Subcutaneous adipose tissue (tissue), 4 donors: ENCODE data around the gene ZNF217. TPM values are rescaled to one million over a fixed set of nuclear protein-coding genes. Genes with fewer than 3 reads are reported as not detected.

Source experiments
- total RNA-seq, 4 donors: library from RNA; depleted of rRNA; stranded (reverse); fragments of >200 nt; gene quantifications; one replicate each; pipeline ENCODE4 v1.1.0, GENCODE V29; 2016
- TF ChIP-seq, protein P1 (sequence below): fragments of 450-650 bp; IDR thresholded peaks from one replicate; pipeline ENCODE4 v1.5.1; 2016; ENCODE audit warnings: low read depth, mild to moderate bottlenecking, control low read depth, antibody characterized with exemption, moderate library complexity

ZNF217 gene
- total RNA-seq, 4 donors from 2014 or later = 29.6 to 62.3 (median 36.7) TPM

DNA sequence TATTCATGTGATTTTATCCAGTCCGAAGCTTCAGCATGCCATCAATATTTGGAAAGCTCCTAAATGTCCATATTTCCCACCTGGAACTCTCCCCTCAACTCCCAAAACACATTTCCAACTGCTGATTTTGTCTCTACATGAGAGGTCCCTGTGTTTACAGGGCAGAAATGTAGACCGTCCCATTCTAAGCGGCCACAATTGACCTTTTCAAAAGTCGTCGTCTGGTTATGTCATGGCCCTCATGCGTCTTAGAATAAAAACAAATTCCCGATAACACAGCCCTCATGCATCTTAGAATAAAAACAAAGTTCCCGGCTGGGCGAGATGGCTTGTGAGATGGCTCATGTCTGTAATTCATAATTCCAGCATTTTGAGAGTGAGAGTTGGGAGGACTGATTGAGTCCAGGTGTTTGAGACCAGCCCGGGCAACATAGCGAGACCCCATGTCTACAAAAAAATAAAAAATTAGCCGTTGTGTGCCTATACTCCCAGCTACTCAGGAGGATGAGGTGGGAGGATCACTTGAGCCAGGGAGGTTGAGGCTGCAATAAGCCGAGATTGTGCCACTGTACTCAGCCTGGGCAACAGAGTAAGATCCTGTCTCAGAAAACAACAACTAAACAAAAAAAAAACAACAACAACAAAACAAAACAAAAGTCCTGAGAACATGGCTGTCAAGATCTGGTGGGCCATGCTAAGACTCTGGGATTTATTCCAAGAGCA, 6.4 kb upstream of the ZNF217 start:
- TF ChIP-seq, protein P1, sequence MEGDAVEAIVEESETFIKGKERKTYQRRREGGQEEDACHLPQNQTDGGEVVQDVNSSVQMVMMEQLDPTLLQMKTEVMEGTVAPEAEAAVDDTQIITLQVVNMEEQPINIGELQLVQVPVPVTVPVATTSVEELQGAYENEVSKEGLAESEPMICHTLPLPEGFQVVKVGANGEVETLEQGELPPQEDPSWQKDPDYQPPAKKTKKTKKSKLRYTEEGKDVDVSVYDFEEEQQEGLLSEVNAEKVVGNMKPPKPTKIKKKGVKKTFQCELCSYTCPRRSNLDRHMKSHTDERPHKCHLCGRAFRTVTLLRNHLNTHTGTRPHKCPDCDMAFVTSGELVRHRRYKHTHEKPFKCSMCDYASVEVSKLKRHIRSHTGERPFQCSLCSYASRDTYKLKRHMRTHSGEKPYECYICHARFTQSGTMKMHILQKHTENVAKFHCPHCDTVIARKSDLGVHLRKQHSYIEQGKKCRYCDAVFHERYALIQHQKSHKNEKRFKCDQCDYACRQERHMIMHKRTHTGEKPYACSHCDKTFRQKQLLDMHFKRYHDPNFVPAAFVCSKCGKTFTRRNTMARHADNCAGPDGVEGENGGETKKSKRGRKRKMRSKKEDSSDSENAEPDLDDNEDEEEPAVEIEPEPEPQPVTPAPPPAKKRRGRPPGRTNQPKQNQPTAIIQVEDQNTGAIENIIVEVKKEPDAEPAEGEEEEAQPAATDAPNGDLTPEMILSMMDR = no peak

DNA sequence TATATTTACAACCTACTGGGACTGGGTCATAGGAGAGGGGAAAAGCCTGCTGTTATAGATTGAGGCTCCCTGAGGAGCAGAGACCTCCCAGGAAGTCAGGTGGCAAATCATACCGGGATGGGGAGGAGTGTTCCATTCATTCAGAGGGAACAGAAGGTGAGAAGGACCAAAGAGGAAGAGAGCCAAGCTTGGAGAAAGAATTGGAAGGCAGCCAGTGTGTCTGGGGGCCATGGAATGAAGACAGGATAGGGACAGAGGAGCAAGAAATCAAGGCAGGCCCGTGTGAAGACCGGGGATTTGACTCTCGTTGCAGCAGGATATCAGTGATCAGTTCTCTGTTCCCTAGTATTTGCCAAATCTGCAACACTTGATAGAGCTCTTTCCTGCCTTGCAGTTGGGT, 5.7 kb upstream of the ZNF217 start:
- TF ChIP-seq, protein P1 = no peak

DNA sequence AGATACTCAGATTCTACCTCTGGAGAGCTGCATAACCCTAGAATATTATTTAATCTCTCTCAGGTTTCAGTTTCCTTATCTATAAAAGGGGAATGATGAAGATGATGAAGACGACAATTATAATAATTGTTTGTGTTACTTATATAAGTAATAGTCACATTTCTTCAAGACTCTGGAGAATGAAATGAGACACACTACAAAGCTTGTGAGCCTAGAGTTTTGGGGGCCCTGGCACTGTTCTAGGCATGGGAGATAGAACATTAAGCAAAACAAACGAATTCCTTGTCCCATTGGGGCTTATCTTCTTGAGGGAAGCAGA, 5.4 kb upstream of the ZNF217 start:
- TF ChIP-seq, protein P1 = no peak

DNA sequence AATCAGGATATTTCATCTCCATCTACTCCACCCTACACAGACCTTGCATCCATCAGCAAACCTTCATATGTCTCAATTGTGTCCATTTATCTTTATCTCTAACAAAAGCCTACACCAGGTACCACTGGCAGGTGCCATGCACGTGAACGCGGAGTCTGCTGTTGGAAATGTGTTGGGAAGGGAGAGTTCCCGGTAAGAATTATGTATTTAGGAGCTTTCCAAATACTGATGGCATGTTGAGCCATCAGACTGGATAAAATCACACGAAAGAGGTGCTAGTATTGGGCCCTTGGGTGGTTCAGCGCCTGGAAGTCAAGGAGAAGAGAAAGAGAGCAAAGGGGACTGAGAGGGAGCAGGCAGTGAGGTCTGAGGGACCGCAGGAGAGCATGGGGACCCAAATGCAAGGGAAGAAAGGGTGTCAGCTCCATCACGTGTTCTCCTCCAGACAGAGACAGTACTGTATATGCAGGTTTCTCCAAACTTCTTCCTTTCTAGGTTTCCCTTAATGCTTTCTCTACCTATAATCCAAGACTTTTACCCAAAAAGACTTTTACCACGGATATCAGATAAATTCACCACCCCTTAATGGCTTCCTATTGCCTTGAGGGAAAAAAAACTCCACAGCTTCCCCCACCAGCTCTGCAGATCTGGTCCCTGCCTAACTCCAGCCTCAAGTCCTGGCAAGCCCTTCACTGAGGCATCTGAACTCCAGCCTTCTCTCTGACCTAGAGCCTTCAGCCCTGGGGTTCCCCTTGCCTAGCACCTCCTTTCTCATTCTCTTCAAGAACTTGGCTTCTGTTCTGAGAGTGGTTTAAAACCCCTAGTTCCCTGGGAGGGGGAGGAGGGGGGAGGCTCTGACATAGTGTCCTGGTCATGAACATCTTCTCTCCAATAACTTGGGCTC, 4.8 kb upstream of the ZNF217 start:
- TF ChIP-seq, protein P1 = no peak

DNA sequence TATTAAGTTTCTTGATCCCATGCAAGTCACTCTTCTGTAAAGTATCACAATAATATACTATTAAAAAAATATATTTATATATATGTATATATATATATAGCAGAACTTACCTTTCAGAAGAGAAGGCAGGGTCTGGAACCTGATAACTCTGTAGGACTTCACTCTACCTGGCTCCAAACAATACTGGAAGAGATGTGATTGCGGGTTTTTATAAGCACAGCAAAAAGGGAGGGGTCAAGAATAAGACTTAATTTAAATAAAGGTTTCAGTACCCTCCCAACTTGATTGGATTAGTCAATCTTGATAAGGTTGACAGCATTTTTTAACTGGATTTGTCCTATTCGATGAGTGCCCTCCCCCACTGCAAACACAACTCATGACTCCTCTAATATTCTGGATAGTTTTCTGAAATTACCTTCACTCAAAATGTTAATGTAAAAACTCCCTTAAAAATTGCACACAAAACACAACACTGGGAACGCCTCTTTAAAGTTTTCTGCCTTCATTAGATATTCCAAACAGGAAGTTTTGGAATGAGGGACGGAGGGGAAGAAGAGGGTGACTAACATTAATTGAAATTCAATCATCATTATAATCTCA, 4.0 kb upstream of the ZNF217 start:
- TF ChIP-seq, protein P1 = no peak

DNA sequence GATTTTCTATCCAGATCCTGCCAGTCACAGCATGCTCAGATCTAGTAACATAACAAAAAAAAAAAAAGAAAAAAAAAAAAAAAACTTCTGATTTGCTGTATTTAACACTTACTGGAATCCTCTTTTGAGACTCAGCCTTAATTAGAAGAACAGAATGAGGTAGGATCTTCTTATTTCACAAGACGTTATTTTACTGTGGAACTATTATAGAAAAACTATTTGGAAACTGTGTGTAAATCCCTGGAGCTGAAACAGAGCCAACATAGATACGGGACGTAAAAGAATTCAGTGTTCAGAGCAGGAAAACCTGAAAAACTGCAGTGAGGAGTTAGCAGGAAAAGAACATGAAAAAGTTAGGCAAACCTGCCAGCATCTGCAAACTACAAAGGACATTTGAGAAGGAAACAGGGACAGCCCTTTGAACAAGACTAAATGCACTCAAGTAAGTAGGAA, 3.4 kb upstream of the ZNF217 start:
- TF ChIP-seq, protein P1 = no peak

DNA sequence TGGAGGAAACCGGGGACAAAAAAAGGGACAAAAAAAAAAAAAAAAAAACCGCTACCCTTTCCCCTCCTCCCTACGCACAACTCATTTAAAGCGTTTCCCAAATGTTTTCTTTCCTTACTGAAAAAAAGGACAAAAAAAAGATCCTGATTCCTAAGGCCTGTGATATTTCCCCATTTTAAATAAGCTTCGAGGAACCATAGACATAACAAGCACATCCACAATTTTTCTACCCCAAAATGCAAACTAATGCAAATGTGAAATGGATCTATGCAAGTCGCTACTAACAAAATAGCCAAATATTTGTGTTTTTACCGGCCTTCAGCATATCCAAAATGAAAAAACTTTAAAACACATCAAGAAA, 1.4 kb upstream of the ZNF217 start:
- TF ChIP-seq, protein P1 = no peak
